DND-41 (cell line): Measurements from ENCODE around the gene SREBF2.

ENCODE experiments used
- ATAC-seq: fragments of 200-7000 bp; cut with Tn5 transposase; 3 replicates; pipeline ENCODE4 v1.9.1; 2021; ENCODE audit warnings: low read depth; ENCODE audit not compliant: insufficient read depth
- DNase-seq: peaks from one replicate; pipeline ENCODE4 v3.0.0-alpha.2; 2020
- H2AFZ ChIP-seq: 2 replicates; pipeline ENCODE4 v1.6.0; 2012; ENCODE audit warnings: low read depth, low read length
- H3K27ac ChIP-seq: 2 replicates; pipeline ENCODE4 v1.5.1; 2012; ENCODE audit warnings: low read length, inconsistent platforms
- H3K27me3 ChIP-seq: fragments of 200-600 bp; sonication (generic); 2 replicates; pipeline ENCODE4 v1.6.0; 2012; ENCODE audit warnings: low read length, mild to moderate bottlenecking, inconsistent platforms; ENCODE audit not compliant: insufficient read depth, poor library complexity
- H3K36me3 ChIP-seq: 2 replicates; pipeline ENCODE4 v1.5.1; 2012; ENCODE audit warnings: low read length, inconsistent platforms; ENCODE audit not compliant: insufficient read depth
- H3K4me1 ChIP-seq: 2 replicates; pipeline ENCODE4 v1.5.1; 2012; ENCODE audit warnings: mild to moderate bottlenecking, low read length; ENCODE audit not compliant: insufficient read depth
- H3K4me2 ChIP-seq: 2 replicates; pipeline ENCODE4 v1.6.0; 2012; ENCODE audit warnings: mild to moderate bottlenecking, moderate library complexity, low read length, inconsistent platforms; ENCODE audit not compliant: insufficient read depth
- H3K4me3 ChIP-seq, 2 experiments: fragments of 200-600 bp in 1 of 2; shearing (Covaris generic) in 1 of 2; 2 replicates each; pipeline ENCODE4 v1.5.1; 2012 to 2016; ENCODE audit warnings: inconsistent platforms in 2 of 2, low read length in 2 of 2, mild to moderate bottlenecking in 2 of 2, low read depth in 1 of 2, moderate library complexity in 1 of 2
- H3K79me2 ChIP-seq: 2 replicates; pipeline ENCODE4 v1.6.0; 2012; ENCODE audit warnings: low read length, inconsistent platforms; ENCODE audit not compliant: insufficient read depth
- H3K9ac ChIP-seq: 2 replicates; pipeline ENCODE4 v1.6.0; 2012; ENCODE audit warnings: low read depth, mild to moderate bottlenecking, inconsistent platforms, low read length, moderate library complexity
- H3K9me3 ChIP-seq: 2 replicates; pipeline ENCODE4 v1.5.1; 2012; ENCODE audit warnings: low read length, moderate library complexity, mild to moderate bottlenecking, inconsistent platforms; ENCODE audit not compliant: insufficient read depth, severe bottlenecking
- H4K20me1 ChIP-seq: 2 replicates; pipeline ENCODE4 v1.6.0; 2012; ENCODE audit warnings: low read length; ENCODE audit not compliant: insufficient read depth
- CTCF ChIP-seq: IDR thresholded peaks from 2 replicates; pipeline ENCODE4 v1.5.1; 2012; ENCODE audit warnings: borderline replicate concordance, low read length, moderate library complexity, mild to moderate bottlenecking; ENCODE audit not compliant: poor library complexity, severe bottlenecking; ENCODE audit errors: extremely low read depth
- EZH2 ChIP-seq: IDR thresholded peaks from 3 replicates; pipeline ENCODE4 v1.6.1; 2012; ENCODE audit warnings: borderline replicate concordance, low read depth, mild to moderate bottlenecking, moderate library complexity, low read length, inconsistent platforms; ENCODE audit not compliant: severe bottlenecking

SREBF2 gene

GRCh38 chr22:41917375-41917902, 84.5 kb downstream of the SREBF2 start:
- peaks cover 24% of the 10 kb centered on the region for H4K20me1 ChIP-seq
- peaks cover 4% of the 10 kb centered on the region for H3K27me3 ChIP-seq
- H3K27ac ChIP-seq: no peak overlapping the region
- H3K4me1 ChIP-seq: no peaks in the 10 kb centered on the region; the same call in 1 of the 2 replicates
- H3K9me3 ChIP-seq: no peaks in the 10 kb centered on the region
- H3K79me2 ChIP-seq: no peaks in the 10 kb centered on the region
- H3K36me3 ChIP-seq: no peaks in the 10 kb centered on the region
- TF ChIP-seq EZH2 (no peak), CTCF (no peak)
- DNase-seq (no peak), ATAC-seq (no peak)
- no peak overlapping the region for H2AFZ ChIP-seq
- no peak overlapping the region for H3K4me2 ChIP-seq
- no peak overlapping the region for H3K4me3 ChIP-seq
- no peak overlapping the region for H3K9ac ChIP-seq

GRCh38 chr22:41917903-41918791, 85.2 kb downstream of the SREBF2 start:
- H3K4me3 ChIP-seq: no peak overlapping the region
- H3K9ac ChIP-seq: no peak overlapping the region
- H3K4me1 ChIP-seq: no peaks in the 10 kb centered on the region; the same call in 1 of the 2 replicates
- 0 out of 2 replicates have a peak, but pooled peaks cover under 1% of the 10 kb centered on the region for H3K36me3 ChIP-seq
- H3K9me3 ChIP-seq: no peaks in the 10 kb centered on the region
- H3K27ac ChIP-seq: no peak overlapping the region
- ATAC-seq (no peak), DNase-seq (no peak)
- H3K27me3 ChIP-seq: peaks cover 4% of the 10 kb centered on the region
- no peaks in the 10 kb centered on the region for H3K79me2 ChIP-seq
- no peak overlapping the region for H2AFZ ChIP-seq
- H4K20me1 ChIP-seq: peaks cover 17% of the 10 kb centered on the region
- no peak for TF ChIP-seq CTCF
- TF ChIP-seq EZH2: no peak
- no peak overlapping the region for H3K4me2 ChIP-seq

- no peak overlapping the region for H3K27ac ChIP-seq
- no peak overlapping the region for H2AFZ ChIP-seq
- H3K27me3 ChIP-seq: peaks cover 4% of the 10 kb centered on the region
- no peaks in the 10 kb centered on the region; the same call in 1 of the 2 replicates for H3K4me1 ChIP-seq
- DNase-seq (no peak), ATAC-seq (no peak)
- no peaks in the 10 kb centered on the region for H3K79me2 ChIP-seq
- peaks cover 2% of the 10 kb centered on the region; the same call in 1 of the 2 replicates for H3K36me3 ChIP-seq
- no peak overlapping the region for H3K9ac ChIP-seq
- no peak overlapping the region for H3K4me3 ChIP-seq
- no peaks in the 10 kb centered on the region for H3K9me3 ChIP-seq
- no peak overlapping the region for H3K4me2 ChIP-seq
- TF ChIP-seq EZH2: no peak
- no peak for TF ChIP-seq CTCF
- H4K20me1 ChIP-seq: peaks cover 13% of the 10 kb centered on the region; the same call in 1 of the 2 replicates
Observed at GRCh38 chr22:41919357-41920224, 86.7 kb downstream of the SREBF2 start.
